GM19193 (cell line): ENCODE data around the gene AKAP7.

Source experiments
- POLR2A ChIP-seq: IDR thresholded peaks from 4 replicates; pipeline ENCODE4 v1.6.1; 2011; ENCODE audit not compliant: insufficient read depth, insufficient read length; ENCODE audit errors: extremely low read depth

Gene AKAP7

GRCh38 chr6:131283466-131284175, 148.4 kb downstream of the AKAP7 start:
- no peak for TF ChIP-seq POLR2A

DNA sequence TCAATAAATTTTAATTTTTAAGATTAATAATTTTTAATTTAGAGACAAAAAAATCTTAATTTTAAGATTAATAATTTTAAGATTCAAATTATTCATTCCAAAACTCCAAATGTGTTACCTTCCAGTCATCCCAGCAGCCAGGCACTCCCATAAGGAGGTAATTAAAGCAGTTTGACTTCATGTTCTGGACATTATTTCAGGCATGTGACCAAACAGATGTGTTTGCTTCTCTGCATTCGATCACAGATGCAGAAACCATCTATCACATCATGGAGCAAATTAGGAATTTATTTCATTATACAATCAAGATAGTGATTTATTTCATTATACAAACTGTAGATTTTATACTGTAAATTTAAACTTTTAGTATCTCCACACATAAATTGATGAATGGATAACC, 150.3 kb downstream of the AKAP7 start:
- no peak for TF ChIP-seq POLR2A

DNA sequence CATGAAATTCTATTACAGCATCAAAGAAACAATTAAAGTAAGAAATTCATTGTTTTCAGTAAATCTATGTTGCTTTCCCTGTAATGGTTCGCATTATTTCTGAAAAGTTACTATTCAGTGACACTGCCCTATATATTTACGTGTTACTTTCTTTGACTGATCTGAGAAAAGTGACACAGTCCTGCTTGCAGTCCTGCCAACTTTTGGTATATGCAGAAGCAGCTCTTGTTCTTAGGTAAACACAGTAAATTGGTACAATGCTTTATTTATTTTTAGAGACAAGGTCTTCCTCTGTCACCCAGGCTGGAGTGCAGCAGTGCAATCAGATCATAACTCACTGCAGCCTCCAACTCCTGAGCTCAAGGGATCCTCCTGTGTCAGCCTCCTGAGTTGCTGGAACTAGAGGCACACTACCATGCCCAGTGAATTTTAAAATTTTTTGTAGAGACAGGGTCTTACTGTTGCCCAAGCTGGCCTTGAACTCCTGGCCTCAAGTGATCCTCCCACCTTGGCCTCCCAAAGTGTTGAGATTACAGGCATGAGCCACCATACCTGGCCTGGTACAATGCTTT, 151.3 kb downstream of the AKAP7 start:
- TF ChIP-seq POLR2A: no peak

DNA sequence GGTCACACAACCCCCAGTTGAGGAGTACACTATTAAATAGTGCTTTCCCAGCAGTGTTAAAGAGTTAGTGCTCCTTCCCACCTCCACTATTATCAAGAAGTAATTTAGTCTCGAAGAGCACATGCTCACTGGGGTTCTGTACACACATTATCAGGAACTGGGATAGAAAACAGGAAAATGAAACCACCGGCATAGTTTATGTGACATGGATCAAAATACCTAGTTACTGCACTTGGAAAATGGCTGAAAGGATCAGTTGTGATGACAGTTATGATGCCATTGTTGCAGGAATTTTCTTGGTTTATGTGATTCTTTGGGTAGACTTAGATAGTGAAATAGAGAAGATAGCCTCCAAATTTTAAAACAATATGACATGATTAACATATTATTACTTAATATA, 152.9 kb downstream of the AKAP7 start:
- TF ChIP-seq POLR2A: no peak

DNA sequence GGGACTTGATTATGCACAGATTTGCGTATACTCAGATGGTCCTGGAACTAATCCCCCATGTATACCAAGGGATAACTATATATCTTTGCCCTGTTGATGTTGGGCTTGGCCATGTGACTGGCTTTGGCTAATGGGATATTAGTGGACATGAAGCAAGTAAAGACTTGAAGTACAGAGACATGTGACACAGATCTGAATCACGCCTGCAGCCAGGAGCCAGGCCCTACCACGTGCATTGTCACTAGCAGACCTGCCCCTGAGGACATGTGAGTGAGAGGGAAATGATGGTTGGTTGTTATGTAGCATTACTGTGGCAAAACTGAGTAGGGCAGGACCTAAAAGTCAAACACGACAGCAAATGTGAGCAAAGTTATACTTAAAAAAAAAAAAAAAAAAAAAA, 155.7 kb downstream of the AKAP7 start:
- TF ChIP-seq POLR2A: no peak

DNA sequence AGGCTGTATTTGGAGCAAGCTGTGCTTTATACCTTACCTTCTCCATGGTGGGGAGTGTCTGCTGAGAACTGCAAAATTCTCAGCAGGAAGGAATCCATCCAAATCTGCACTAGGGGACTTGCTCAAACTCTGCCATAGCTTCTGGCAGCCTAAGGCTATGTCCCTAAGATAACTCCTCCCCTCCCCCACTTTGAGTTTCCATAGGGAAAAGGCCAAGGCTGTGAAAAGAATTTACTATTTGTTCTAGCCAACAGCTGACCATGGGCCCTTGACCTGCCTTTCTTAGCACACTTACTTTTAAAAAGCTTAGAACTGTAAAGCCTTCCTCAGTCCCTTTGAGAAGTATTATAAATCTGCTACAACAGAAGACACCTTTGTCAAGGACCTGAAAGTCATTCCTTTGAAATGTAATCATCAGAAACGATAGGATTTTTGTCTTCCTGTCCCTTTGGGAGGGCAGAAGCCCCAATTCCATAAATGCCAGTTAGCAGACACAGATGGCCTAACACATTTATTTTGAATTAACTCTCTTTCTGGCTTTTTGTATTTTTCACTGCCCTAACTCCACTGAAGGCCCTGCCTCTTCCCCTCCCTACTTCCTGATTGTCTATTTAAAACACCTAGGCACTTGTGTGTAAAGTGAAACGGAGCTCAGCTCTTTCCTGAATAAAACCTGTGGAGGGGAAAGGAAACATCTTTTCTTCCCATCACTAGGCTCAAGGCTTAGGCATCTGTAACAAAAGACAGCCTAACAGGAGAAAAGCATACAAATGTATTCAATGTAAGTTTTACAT, 157.1 kb downstream of the AKAP7 start:
- TF ChIP-seq POLR2A: no peak

DNA sequence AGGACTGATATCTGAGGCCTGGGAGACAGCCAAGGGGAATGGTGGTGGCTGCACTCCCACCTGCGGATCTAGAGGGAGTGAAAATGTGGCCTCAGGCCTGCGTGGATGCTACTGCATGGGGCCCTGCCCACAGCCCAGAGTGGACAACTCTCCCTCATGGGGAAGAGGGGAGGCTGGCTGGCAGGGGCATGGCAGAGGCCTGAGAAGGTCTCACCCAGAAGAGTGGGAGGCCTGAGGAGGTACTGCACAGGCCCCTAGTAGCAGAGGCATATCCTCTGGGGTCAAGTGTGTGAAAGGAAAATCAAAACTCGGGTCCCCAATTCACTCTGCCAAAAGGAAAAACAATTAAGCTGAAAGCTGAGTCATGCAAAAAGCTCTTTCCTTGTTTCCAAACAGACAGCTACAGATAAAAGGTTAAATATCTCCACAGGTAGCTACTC, 158.2 kb downstream of the AKAP7 start:
- TF ChIP-seq POLR2A: no peak

DNA sequence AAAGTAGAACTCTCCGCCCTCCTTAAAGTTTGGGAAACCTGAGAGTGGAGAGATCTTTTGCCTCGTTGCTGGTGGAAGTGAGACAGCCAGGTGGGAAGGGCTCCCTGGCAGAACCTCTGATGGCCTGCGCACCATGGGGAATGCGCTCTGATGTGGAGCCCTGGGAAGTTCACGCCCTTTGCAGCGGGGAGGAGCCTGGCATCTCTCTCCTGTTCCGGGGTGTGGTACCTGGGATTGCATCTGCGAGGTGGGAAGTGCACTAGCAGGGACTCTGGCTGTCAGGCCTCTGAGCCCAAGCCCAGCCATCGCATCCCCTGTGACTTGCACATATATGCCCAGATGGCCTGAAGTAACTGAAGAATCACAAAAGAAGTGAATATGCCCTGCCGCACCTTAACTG, 159.8 kb downstream of the AKAP7 start:
- TF ChIP-seq POLR2A: no peak

- no peak for TF ChIP-seq POLR2A
Observed at GRCh38 chr6:131303338-131303930, 168.2 kb downstream of the AKAP7 start.

GRCh38 chr6:131305037-131305850, 170.0 kb downstream of the AKAP7 start:
- TF ChIP-seq POLR2A: no peak

DNA sequence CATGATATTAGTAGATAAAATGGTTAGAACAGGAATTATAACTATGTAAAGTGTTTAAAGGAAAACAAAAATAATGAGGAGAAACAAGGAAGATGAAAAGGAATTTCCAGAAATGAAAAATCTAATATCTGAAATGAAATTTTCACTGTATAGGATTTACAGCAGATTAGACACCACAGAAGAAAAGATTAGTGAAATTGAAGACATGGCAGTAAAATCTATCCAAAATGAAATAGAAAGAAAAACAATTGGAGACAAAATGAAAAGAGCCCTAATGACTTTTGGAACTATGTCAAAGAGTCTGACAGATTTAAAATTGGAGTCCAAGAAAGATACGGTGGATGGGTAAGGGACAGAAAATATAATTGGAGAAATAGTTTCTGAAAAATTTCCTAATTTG, 174.2 kb downstream of the AKAP7 start:
- no peak for TF ChIP-seq POLR2A

- TF ChIP-seq POLR2A: no peak
Observed at GRCh38 chr6:131314838-131315237, 179.6 kb downstream of the AKAP7 start.

DNA sequence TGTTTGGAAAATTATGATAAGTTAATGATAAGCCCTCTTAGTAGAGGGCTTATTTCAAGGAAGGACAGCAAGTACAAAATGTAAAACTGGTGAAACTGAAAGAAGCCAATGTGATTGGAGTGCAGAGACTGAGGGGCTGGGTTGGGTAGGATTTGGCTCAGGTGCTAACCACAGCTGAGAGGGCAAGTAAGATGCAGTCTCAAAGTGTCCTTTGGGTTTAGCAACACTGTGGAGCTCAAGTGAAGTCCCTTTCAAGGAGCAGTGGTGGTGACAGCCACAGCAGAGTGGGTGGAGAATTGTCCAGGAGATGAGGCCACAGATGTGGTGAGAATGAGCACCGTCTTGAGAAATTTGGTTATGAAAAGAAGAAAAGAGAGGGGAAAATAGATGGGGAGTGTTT, 181.4 kb downstream of the AKAP7 start:
- TF ChIP-seq POLR2A: no peak

DNA sequence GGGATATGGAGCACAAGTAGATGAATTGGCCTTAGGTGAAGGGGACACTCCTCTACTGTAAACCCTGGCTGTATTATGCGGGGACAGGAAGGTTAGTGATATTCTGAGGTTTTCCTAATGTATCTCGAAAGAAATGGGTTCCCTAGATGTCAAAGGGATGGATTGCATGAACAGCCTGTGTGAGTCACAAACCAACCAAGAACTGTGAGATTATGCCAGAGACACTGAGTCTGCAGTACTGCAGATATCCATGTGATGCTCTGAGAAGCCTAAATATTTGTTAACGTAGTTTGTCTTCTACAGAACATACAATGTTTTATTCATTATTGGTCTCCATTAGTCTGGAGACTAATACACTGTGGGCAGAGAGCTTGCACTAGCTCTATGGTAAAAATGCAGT, 182.2 kb downstream of the AKAP7 start:
- TF ChIP-seq POLR2A: no peak

- TF ChIP-seq POLR2A: no peak
Observed at GRCh38 chr6:131321589-131321988, 186.3 kb downstream of the AKAP7 start.
